Liver (tissue), 9 donors: ENCODE data around the gene DSTN. TPM values are rescaled to one million over a fixed set of nuclear protein-coding genes. Genes with fewer than 3 reads are reported as not detected.

Experiments
- DNase-seq: peaks from one replicate; pipeline ENCODE4 v3.0.0-alpha.2; 2017; ENCODE audit warnings: low spot score
- H3K27ac ChIP-seq, 2 donors: one replicate each; pipeline ENCODE4 v1.7.0; 2013; ENCODE audit warnings: inconsistent platforms in 2 of 2, low read length in 2 of 2, control low read depth in 1 of 2, low read depth in 1 of 2, mild to moderate bottlenecking in 1 of 2
- H3K27me3 ChIP-seq, 4 donors: one replicate each; pipeline versions ENCODE4 v1.6.1 to v1.7.0; 2013; ENCODE audit warnings: low read length in 3 of 4, inconsistent platforms in 1 of 4, mild to moderate bottlenecking in 1 of 4, moderate library complexity in 1 of 4; ENCODE audit not compliant: control insufficient read depth in 4 of 4, insufficient read depth in 4 of 4
- H3K36me3 ChIP-seq, 4 donors: one replicate each; pipeline versions ENCODE4 v1.6.1 to v1.7.0; 2013; ENCODE audit warnings: low read length in 3 of 4, mild to moderate bottlenecking in 3 of 4, low read depth in 1 of 4, moderate library complexity in 1 of 4; ENCODE audit not compliant: control insufficient read depth in 4 of 4, insufficient read depth in 3 of 4
- H3K4me1 ChIP-seq, 4 donors: one replicate each; pipeline versions ENCODE4 v1.6.1 to v1.7.0; 2013; ENCODE audit warnings: low read length in 3 of 4, mild to moderate bottlenecking in 3 of 4, moderate library complexity in 1 of 4; ENCODE audit not compliant: control insufficient read depth in 4 of 4, insufficient read depth in 4 of 4
- H3K4me3 ChIP-seq, 3 donors: one replicate each; pipeline versions ENCODE4 v1.6.1 to v1.7.0; 2013; ENCODE audit warnings: low read length in 3 of 3, control low read depth in 1 of 3, low read depth in 1 of 3, mild to moderate bottlenecking in 1 of 3
- H3K9ac ChIP-seq, 2 donors: one replicate each; pipeline ENCODE4 v1.7.0; 2013; ENCODE audit warnings: low read length in 2 of 2, mild to moderate bottlenecking in 2 of 2, moderate library complexity in 2 of 2, control low read depth in 1 of 2, low read depth in 1 of 2
- H3K9me3 ChIP-seq, 4 donors: one replicate each; pipeline versions ENCODE4 v1.6.1 to v1.7.0; 2013; ENCODE audit warnings: low read length in 3 of 4; ENCODE audit not compliant: control insufficient read depth in 4 of 4
- EGR1 ChIP-seq, 2 donors: IDR thresholded peaks; 2 replicates each; pipeline ENCODE4 v1.6.1; 2016 to 2018; ENCODE audit warnings: antibody characterized with exemption in 2 of 2, low read depth in 2 of 2
- FOXA1 ChIP-seq: IDR thresholded peaks from 2 replicates; pipeline ENCODE4 v1.6.1; 2016; ENCODE audit warnings: antibody characterized with exemption
- FOXA2 ChIP-seq: IDR thresholded peaks from 2 replicates; pipeline ENCODE4 v1.6.1; 2016; ENCODE audit warnings: antibody characterized with exemption
- GABPA ChIP-seq, 2 donors: IDR thresholded peaks in 1 of 2; conservative IDR thresholded peaks in 1 of 2; 2 replicates each; pipeline ENCODE4 v1.6.1; 2016; ENCODE audit warnings: antibody characterized with exemption in 2 of 2, mild to moderate bottlenecking in 1 of 2, moderate library complexity in 1 of 2
- HNF4A ChIP-seq, 2 donors: conservative IDR thresholded peaks; 2 replicates each; pipeline ENCODE4 v1.6.1; 2016; ENCODE audit warnings: antibody characterized with exemption in 2 of 2, mild to moderate bottlenecking in 2 of 2
- HNF4G ChIP-seq: IDR thresholded peaks from 2 replicates; pipeline ENCODE4 v1.6.1; 2016; ENCODE audit warnings: antibody characterized with exemption
- JUND ChIP-seq, 2 donors: IDR thresholded peaks; 2 replicates each; pipeline ENCODE4 v1.6.1; 2016; ENCODE audit warnings: antibody characterized with exemption in 2 of 2
- NR2F2 ChIP-seq: IDR thresholded peaks from 2 replicates; pipeline ENCODE4 v1.6.1; 2016; ENCODE audit warnings: antibody characterized with exemption
- RAD21 ChIP-seq, 2 donors: IDR thresholded peaks; 2 replicates each; pipeline ENCODE4 v1.6.1; 2016; ENCODE audit warnings: antibody characterized with exemption in 2 of 2, mild to moderate bottlenecking in 2 of 2
- RXRA ChIP-seq, 2 donors: IDR thresholded peaks; 2 replicates each; pipeline ENCODE4 v1.6.1; 2017 to 2018; ENCODE audit warnings: antibody characterized with exemption in 2 of 2, mild to moderate bottlenecking in 1 of 2
- SP1 ChIP-seq: IDR thresholded peaks from 2 replicates; pipeline ENCODE4 v1.6.1; 2018; ENCODE audit warnings: antibody characterized with exemption, mild to moderate bottlenecking
- TAF1 ChIP-seq: conservative IDR thresholded peaks from 2 replicates; pipeline ENCODE4 v1.6.1; 2016; ENCODE audit warnings: antibody characterized with exemption, mild to moderate bottlenecking
- YY1 ChIP-seq: IDR thresholded peaks from 2 replicates; pipeline ENCODE4 v1.6.1; 2016; ENCODE audit warnings: antibody characterized with exemption, mild to moderate bottlenecking
- WGBS: extraction: QIAGEN DNeasy Blood & Tissue Kit; methylation state at CpG from one replicate; pipeline ENCODE4 v1.1.7; 2013; 5-methylcytosine and 5-hydroxymethylcytosine counted together
- polyA plus RNA-seq, 2 donors: library from polyadenylated mRNA; stranded (reverse) in 1 of 2; unstranded in 1 of 2; fragments of 200-250 nt in 1 of 2; fragments of >200 nt in 1 of 2; fragmentation: Nextera tagmentation in 1 of 2; extraction: Ambion mirVana in 1 of 2; gene quantifications; one replicate each; pipeline versions ENCODE4 v1.2.1 to v1.2.3, GENCODE V29; 2013 to 2015
- total RNA-seq, 2 donors: library from RNA; depleted of rRNA; stranded (reverse); fragments of >200 nt; gene quantifications; one replicate each; pipeline ENCODE4 v1.2.3, GENCODE V29; 2014
- TF ChIP-seq, protein P1 (sequence below): IDR thresholded peaks from 2 replicates; pipeline ENCODE4 v1.6.1; 2016; ENCODE audit warnings: antibody characterized with exemption, mild to moderate bottlenecking
- TF ChIP-seq, protein P2 (sequence below): fragments of 150-350 bp; IDR thresholded peaks from 2 replicates; pipeline ENCODE4 v1.5.1; 2017; ENCODE audit warnings: improper control_type of control experiment, low read depth, low read length; ENCODE audit not compliant: missing input control
- TF ChIP-seq, protein P3 (sequence below): IDR thresholded peaks from 2 replicates; pipeline ENCODE4 v1.6.1; 2016; ENCODE audit warnings: antibody characterized with exemption
- TF ChIP-seq, protein P4 (sequence below): IDR thresholded peaks from 2 replicates; pipeline ENCODE4 v1.6.1; 2016; ENCODE audit warnings: antibody characterized with exemption
- TF ChIP-seq, protein P5 (sequence below): IDR thresholded peaks from 2 replicates; pipeline ENCODE4 v1.6.1; 2016; ENCODE audit warnings: antibody characterized with exemption
- donor health status: healthy.
- donor health status: healthy.
- donor health status: healthy.
- donor health status: healthy.
- donor health status: healthy.

Gene DSTN
- total and polyA plus RNA-seq, 4 donors, result 39.9 to 137 (median 108) TPM

DNA sequence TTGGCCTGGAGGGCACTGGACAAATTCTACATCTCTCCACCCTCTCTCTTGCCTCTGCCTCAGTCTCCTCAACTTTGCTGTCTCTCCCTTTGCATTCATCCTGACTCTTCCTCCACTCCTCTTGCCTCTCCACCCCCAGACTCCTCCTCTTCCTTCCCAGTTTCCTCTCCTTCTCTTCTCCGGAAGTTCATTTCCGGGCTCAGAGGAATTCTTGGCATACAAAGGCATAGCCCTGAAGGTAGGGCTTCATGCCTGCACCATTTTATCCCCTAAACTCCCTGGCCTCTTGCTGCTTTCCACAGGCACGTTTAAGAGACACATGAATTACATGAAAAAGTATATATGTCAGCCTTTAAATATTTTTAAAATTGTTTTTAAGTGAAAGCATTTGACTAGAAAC lies 49.3 kb upstream of the DSTN start (continued):
- TF ChIP-seq, protein P1, sequence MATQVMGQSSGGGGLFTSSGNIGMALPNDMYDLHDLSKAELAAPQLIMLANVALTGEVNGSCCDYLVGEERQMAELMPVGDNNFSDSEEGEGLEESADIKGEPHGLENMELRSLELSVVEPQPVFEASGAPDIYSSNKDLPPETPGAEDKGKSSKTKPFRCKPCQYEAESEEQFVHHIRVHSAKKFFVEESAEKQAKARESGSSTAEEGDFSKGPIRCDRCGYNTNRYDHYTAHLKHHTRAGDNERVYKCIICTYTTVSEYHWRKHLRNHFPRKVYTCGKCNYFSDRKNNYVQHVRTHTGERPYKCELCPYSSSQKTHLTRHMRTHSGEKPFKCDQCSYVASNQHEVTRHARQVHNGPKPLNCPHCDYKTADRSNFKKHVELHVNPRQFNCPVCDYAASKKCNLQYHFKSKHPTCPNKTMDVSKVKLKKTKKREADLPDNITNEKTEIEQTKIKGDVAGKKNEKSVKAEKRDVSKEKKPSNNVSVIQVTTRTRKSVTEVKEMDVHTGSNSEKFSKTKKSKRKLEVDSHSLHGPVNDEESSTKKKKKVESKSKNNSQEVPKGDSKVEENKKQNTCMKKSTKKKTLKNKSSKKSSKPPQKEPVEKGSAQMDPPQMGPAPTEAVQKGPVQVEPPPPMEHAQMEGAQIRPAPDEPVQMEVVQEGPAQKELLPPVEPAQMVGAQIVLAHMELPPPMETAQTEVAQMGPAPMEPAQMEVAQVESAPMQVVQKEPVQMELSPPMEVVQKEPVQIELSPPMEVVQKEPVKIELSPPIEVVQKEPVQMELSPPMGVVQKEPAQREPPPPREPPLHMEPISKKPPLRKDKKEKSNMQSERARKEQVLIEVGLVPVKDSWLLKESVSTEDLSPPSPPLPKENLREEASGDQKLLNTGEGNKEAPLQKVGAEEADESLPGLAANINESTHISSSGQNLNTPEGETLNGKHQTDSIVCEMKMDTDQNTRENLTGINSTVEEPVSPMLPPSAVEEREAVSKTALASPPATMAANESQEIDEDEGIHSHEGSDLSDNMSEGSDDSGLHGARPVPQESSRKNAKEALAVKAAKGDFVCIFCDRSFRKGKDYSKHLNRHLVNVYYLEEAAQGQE, result no peak
- TF ChIP-seq SP1, result no peak
- no peak for TF ChIP-seq RAD21 (IDR thresholded peaks at IDR 0.05)

DNA sequence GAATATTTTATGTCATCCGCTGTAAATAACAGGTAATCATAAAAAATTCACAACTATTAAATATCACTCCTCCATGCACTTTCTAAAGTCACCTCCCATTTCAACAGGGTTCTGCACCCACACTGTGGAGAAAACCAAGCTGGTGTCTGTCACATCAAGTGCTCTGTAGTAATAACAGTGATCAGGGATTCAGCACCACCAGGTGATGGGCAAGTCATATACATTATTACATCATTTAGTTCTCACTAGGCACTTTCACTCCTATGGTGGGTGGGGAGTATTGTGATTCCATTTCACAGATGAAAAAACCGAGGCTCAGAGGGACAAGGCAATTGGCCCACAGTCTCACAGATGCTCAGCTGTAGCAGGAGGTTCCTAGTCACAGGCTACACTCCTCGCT lies 47.3 kb upstream of the DSTN start:
- WGBS, result 77% methylated on average over 3 of the region's 3 CpGs

More for the DNA sequence above, 47.3 kb upstream of the DSTN start:
- TF ChIP-seq, protein P2, sequence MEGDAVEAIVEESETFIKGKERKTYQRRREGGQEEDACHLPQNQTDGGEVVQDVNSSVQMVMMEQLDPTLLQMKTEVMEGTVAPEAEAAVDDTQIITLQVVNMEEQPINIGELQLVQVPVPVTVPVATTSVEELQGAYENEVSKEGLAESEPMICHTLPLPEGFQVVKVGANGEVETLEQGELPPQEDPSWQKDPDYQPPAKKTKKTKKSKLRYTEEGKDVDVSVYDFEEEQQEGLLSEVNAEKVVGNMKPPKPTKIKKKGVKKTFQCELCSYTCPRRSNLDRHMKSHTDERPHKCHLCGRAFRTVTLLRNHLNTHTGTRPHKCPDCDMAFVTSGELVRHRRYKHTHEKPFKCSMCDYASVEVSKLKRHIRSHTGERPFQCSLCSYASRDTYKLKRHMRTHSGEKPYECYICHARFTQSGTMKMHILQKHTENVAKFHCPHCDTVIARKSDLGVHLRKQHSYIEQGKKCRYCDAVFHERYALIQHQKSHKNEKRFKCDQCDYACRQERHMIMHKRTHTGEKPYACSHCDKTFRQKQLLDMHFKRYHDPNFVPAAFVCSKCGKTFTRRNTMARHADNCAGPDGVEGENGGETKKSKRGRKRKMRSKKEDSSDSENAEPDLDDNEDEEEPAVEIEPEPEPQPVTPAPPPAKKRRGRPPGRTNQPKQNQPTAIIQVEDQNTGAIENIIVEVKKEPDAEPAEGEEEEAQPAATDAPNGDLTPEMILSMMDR, result no peak
- TF ChIP-seq FOXA2, result no peak
- TF ChIP-seq, protein P1, result no peak
- TF ChIP-seq, protein P3, sequence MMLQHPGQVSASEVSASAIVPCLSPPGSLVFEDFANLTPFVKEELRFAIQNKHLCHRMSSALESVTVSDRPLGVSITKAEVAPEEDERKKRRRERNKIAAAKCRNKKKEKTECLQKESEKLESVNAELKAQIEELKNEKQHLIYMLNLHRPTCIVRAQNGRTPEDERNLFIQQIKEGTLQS, result no peak
- no peak for TF ChIP-seq EGR1 (IDR thresholded peaks at IDR 0.05; ENCODE audit: low read depth in 2 of 2)
- no peak for TF ChIP-seq GABPA (IDR thresholded peaks at IDR 0.05 in 1 of 2, conservative IDR thresholded peaks at IDR 0.05 in 1 of 2)
- TF ChIP-seq HNF4G, result no peak
- TF ChIP-seq FOXA1, result no peak
- TF ChIP-seq YY1, result no peak
- no peak for TF ChIP-seq JUND (IDR thresholded peaks at IDR 0.05)
- TF ChIP-seq TAF1, result no peak
- TF ChIP-seq, protein P4, sequence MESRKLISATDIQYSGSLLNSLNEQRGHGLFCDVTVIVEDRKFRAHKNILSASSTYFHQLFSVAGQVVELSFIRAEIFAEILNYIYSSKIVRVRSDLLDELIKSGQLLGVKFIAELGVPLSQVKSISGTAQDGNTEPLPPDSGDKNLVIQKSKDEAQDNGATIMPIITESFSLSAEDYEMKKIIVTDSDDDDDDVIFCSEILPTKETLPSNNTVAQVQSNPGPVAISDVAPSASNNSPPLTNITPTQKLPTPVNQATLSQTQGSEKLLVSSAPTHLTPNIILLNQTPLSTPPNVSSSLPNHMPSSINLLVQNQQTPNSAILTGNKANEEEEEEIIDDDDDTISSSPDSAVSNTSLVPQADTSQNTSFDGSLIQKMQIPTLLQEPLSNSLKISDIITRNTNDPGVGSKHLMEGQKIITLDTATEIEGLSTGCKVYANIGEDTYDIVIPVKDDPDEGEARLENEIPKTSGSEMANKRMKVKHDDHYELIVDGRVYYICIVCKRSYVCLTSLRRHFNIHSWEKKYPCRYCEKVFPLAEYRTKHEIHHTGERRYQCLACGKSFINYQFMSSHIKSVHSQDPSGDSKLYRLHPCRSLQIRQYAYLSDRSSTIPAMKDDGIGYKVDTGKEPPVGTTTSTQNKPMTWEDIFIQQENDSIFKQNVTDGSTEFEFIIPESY, result no peak
- TF ChIP-seq SP1, result no peak
- no peak for TF ChIP-seq RAD21 (IDR thresholded peaks at IDR 0.05)
- TF ChIP-seq, protein P5, sequence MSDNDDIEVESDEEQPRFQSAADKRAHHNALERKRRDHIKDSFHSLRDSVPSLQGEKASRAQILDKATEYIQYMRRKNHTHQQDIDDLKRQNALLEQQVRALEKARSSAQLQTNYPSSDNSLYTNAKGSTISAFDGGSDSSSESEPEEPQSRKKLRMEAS, result no peak
- TF ChIP-seq NR2F2, result no peak
- no peak for TF ChIP-seq RXRA (IDR thresholded peaks at IDR 0.05)
- TF ChIP-seq HNF4A (conservative IDR thresholded peaks at IDR 0.05), result no peak
- no peaks in the 10 kb centered on the region for H3K27me3 ChIP-seq
- H3K9me3 ChIP-seq, result no peaks in the 10 kb centered on the region
- H3K4me3 ChIP-seq, result no peak overlapping the region
- no peak overlapping the region for H3K9ac ChIP-seq
- no peak overlapping the region for H3K27ac ChIP-seq
- no peak for DNase-seq
- no peaks in the 10 kb centered on the region for H3K36me3 ChIP-seq
- H3K4me1 ChIP-seq, result peaks cover 0 to 3% (median 0%) of the 10 kb centered on the region in 4 donors
